ENCODE measurements around the gene MRPL4. TPM values are rescaled to one million over a fixed set of nuclear protein-coding genes. Genes with fewer than 3 reads are reported as not detected.

MRPL4 gene
- total RNA-seq, 1 experiment from 2014 or later, result 218 TPM

DNA sequence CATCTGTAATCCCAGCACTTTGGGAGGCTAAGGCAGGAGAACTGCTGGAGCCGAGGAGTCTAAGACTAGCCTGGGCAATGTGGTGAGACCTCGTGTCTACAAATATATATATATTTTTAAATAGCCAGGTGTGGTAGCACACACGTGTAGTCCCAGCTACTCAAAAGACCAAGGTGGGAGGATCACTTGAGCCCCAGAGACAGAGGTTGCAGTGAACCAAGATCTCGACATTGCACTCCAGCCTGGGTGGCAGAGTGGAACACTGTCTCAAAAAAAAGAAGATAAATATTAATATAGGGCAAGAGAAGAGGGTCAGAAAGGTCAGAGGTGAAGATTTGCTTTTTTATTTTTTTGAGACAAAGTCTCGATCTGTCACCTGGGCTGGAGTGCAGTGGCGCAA is 5.5 kb upstream of the MRPL4 start:
- Histone ChIP-seq H3K36me3 (no peaks in the 10 kb centered on the region), H3K9me3 (no peaks in the 10 kb centered on the region), H3K4me3 (no peak overlapping the region), H3K27me3 (no peaks in the 10 kb centered on the region)
- no peak for DNase-seq

GRCh38 chr19:10252707-10253106 is 693 bp downstream of the MRPL4 start:
- Histone ChIP-seq H3K27me3 (no peaks in the 10 kb centered on the region), H3K9me3 (0 out of 2 replicates have a peak, but pooled peaks cover 2% of the 10 kb centered on the region), H3K36me3 (peaks cover 53% of the 10 kb centered on the region), H3K4me3 (peak overlapping the region; percentile 97)
- no peak for DNase-seq

DNA sequence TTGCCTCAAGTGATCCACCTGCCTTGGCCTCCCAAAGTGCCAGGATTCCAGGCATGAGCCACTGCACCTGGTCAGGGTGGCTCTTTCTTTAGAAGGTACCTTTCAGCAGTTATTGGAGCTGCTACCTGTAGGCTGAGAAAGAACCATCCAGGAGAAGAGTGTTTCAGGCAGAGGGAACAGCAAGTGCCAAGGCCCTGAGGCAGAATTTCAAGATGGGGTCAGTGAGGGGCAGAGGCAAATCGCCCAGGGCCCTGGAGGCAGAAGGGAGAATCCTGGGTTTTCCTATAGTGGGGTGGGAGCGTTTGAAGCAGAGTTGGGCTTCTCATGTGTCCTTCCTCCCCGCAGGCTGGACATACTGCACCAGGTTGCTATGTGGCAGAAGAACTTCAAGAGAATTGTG is 2.2 kb downstream of the MRPL4 start:
- no peaks in the 10 kb centered on the region for H3K27me3 ChIP-seq
- peaks cover 67% of the 10 kb centered on the region for H3K36me3 ChIP-seq
- DNase-seq, result no peak
- H3K9me3 ChIP-seq, result 0 out of 2 replicates have a peak, but pooled peaks cover 2% of the 10 kb centered on the region
- H3K4me3 ChIP-seq, result no peak overlapping the region

DNA sequence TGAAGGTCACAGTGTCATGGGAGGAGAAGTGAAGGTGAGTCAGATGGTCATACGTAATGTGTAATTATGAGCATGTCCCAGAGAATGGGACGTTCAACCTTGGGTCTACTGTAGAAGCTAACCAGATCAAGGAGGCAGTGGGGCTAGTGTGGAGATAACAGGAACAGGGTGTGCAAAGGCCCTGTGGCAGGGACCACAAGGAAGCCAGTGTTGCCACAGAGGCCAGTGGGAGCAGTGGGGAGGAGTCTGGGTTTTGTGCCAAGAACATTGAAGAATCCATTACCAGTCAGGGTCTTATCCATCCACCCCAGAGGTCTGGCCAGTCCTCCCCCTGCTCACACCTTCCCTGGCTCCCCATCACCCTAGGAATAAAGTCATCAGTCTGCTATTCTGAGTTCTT is 3.3 kb downstream of the MRPL4 start:
- Histone ChIP-seq H3K9me3 (0 out of 2 replicates have a peak, but pooled peaks cover 2% of the 10 kb centered on the region), H3K27me3 (no peaks in the 10 kb centered on the region), H3K4me3 (no peak overlapping the region), H3K36me3 (peaks cover 68% of the 10 kb centered on the region)
- no peak for DNase-seq

DNA sequence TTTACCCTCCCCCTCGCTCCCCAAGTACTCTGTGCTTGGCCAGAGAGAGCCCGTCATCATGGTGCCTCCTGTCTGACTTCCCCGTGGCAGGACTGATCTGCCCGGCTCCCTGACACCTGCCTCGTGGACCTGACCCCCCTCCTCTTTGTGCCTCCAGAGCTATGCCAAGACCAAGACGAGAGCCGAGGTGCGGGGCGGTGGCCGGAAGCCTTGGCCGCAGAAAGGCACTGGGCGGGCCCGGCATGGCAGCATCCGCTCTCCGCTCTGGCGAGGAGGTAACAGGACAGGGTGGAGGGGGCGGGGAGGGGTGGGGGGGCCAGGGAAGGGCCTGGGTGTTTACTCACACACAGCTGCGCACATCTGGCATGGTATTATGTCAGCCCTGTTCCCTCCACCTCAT is 4.5 kb downstream of the MRPL4 start:
- no peak for DNase-seq
- Histone ChIP-seq H3K27me3 (no peaks in the 10 kb centered on the region), H3K9me3 (0 out of 2 replicates have a peak, but pooled peaks cover 2% of the 10 kb centered on the region), H3K4me3 (no peak overlapping the region), H3K36me3 (peaks cover 68% of the 10 kb centered on the region)

DNA sequence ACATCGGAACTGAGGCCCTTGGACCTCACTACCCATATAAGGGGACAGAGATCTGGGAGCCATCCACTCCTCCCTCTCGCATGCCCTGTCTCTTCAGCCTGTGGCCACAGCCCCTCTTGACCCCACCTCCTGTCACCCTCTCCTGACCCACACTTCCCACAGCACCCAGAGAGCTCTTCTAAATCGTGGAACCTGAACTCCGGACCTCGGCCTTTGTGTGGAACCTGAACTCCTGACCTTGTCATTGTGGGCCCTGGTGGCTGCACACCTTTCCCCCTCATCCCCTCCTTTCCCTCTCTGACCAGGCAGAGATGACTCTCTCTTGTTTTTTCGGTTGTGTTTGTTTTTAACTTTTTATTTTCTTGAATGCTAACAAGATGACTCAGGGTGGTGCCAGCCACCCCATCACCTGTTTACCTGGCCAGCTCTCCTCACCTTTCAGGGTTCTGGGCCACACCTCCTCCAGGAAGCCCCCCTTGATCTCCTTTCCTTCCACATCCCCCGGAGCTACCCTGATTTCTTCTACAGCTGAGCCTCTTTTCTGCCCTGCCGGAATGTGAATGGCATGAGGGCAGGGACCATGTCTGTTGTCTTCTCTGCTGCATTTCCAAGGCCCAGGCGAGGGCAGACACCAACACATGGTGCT is 5.1 kb downstream of the MRPL4 start:
- Histone ChIP-seq H3K27me3 (no peaks in the 10 kb centered on the region), H3K36me3 (peaks cover 65% of the 10 kb centered on the region), H3K4me3 (no peak overlapping the region), H3K9me3 (0 out of 2 replicates have a peak, but pooled peaks cover 2% of the 10 kb centered on the region)
- DNase-seq, result no peak

DNA sequence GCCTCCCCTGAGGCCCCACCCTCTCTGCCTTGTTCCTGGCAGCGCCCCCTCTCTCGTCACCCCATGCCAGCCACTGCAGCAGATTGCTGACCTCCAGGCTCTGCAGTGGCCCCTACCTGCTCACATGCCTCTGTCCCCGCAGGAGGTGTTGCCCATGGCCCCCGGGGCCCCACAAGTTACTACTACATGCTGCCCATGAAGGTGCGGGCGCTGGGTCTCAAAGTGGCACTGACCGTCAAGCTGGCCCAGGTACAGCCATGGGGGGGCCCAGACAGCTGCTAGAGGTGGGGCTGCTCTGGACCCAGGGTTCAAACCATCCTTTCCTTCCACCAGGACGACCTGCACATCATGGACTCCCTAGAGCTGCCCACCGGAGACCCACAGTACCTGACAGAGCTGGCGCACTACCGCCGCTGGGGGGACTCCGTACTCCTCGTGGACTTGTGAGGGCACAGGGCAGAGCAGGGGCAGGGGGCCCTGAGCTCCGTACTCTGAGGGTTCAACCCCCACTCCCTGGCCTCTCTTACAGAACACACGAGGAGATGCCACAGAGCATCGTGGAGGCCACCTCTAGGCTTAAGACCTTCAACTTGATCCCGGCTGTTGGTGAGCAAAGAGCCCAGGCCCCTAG is 6.2 kb downstream of the MRPL4 start:
- Histone ChIP-seq H3K27me3 (no peaks in the 10 kb centered on the region), H3K4me3 (no peak overlapping the region), H3K9me3 (no peaks in the 10 kb centered on the region), H3K36me3 (peaks cover 55% of the 10 kb centered on the region)
- DNase-seq, result no peak

DNA sequence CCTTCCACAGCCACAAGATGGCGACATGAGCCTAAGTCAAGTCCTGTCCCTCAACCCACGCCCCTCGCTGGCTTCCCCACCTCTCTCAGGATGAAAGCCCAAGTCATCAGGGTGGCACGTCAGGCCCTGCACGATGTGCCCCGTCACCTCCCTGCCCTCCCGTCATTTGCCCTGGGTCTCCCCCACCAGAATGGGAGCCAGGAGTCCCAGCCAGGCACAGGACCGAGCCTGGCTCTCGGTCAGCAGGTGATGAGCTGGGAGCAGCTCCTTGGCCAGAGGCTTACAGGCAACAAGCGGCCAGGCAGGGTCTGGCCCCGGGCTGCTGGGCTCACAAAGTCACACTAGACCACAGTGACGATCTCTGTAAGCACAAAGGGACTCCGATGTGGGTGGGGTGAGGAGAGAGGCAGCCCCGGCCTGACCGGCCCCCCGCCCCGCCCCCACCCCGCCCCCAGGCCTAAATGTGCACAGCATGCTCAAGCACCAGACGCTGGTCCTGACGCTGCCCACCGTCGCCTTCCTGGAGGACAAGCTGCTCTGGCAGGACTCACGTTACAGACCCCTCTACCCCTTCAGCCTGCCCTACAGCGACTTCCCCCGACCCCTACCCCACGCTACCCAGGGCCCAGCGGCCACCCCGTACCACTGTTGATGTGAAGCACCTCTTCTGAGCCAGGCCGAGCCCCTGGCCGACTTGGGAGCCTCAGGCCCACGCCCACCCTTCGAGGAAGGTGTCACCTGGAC is 7.3 kb downstream of the MRPL4 start:
- DNase-seq, result peak; percentile 86
- H3K36me3 ChIP-seq, result peaks cover 45% of the 10 kb centered on the region
- H3K9me3 ChIP-seq, result no peaks in the 10 kb centered on the region
- no peaks in the 10 kb centered on the region for H3K27me3 ChIP-seq
- H3K4me3 ChIP-seq, result no peak overlapping the region

DNA sequence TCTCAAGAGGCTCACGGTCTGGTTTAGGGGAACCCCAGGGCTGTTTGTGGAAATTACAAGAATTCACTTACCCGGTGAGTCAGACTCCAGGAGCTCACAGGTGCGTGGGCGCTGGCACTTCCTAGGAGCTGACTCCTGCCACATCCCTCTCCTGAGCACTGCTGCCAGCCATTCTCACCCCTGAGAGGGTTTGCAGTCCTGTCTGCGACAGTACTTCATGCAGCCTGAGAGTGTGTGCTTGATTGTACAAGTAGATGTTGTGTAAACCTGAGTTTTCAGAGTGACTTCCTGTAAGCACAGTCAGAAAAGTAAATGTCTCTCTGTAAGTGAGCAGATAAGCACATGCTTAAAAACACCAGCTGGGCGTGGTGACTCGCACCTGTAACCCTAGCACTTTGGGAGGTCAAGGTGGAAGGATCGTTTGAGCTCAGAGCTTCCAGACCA is 8.1 kb downstream of the MRPL4 start:
- Histone ChIP-seq H3K9me3 (no peaks in the 10 kb centered on the region), H3K27me3 (no peaks in the 10 kb centered on the region), H3K4me3 (no peak overlapping the region), H3K36me3 (peaks cover 37% of the 10 kb centered on the region)
- DNase-seq, result no peak

GRCh38 chr19:10262771-10263170 is 10.8 kb downstream of the MRPL4 start:
- H3K36me3 ChIP-seq, result peaks cover 15% of the 10 kb centered on the region
- H3K9me3 ChIP-seq, result no peaks in the 10 kb centered on the region
- no peak for DNase-seq
- no peak overlapping the region for H3K4me3 ChIP-seq
- no peaks in the 10 kb centered on the region for H3K27me3 ChIP-seq

GRCh38 chr19:10266706-10267105 is 14.7 kb downstream of the MRPL4 start:
- no peaks in the 10 kb centered on the region for H3K9me3 ChIP-seq
- DNase-seq, result no peak
- H3K27me3 ChIP-seq, result no peaks in the 10 kb centered on the region
- no peak overlapping the region for H3K4me3 ChIP-seq
- no peaks in the 10 kb centered on the region for H3K36me3 ChIP-seq

GRCh38 chr19:10268071-10268470 is 16.1 kb downstream of the MRPL4 start:
- H3K27me3 ChIP-seq, result no peaks in the 10 kb centered on the region
- H3K9me3 ChIP-seq, result no peaks in the 10 kb centered on the region
- no peaks in the 10 kb centered on the region for H3K36me3 ChIP-seq
- H3K4me3 ChIP-seq, result no peak overlapping the region
- DNase-seq, result no peak

GRCh38 chr19:10269333-10270179 is 17.5 kb downstream of the MRPL4 start:
- peak; percentile 85 for DNase-seq
- H3K4me3 ChIP-seq, result 0 out of 2 replicates have a peak overlapping the region, but pooled peaks have one; percentile 7
- H3K9me3 ChIP-seq, result no peaks in the 10 kb centered on the region
- H3K27me3 ChIP-seq, result no peaks in the 10 kb centered on the region
- H3K36me3 ChIP-seq, result no peaks in the 10 kb centered on the region

DNA sequence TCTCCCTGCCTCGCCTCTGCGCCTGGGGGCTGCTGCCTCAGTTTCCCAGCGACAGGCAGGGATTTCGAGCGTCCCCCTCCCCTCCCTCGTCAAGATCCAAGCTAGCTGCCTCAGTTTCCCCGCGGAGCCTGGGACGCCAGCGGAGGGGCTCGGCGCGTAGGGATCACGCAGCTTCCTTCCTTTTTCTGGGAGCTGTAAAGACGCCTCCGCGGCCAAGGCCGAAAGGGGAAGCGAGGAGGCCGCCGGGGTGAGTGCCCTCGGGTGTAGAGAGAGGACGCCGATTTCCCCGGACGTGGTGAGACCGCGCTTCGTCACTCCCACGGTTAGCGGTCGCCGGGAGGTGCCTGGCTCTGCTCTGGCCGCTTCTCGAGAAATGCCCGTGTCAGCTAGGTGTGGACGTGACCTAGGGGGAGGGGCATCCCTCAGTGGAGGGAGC is 18.2 kb downstream of the MRPL4 start:
- Histone ChIP-seq H3K36me3 (no peaks in the 10 kb centered on the region), H3K27me3 (no peaks in the 10 kb centered on the region), H3K9me3 (no peaks in the 10 kb centered on the region), H3K4me3 (peak overlapping the region; percentile 25; the same call in 1 of the 2 replicates)
- DNase-seq, result no peak

DNA sequence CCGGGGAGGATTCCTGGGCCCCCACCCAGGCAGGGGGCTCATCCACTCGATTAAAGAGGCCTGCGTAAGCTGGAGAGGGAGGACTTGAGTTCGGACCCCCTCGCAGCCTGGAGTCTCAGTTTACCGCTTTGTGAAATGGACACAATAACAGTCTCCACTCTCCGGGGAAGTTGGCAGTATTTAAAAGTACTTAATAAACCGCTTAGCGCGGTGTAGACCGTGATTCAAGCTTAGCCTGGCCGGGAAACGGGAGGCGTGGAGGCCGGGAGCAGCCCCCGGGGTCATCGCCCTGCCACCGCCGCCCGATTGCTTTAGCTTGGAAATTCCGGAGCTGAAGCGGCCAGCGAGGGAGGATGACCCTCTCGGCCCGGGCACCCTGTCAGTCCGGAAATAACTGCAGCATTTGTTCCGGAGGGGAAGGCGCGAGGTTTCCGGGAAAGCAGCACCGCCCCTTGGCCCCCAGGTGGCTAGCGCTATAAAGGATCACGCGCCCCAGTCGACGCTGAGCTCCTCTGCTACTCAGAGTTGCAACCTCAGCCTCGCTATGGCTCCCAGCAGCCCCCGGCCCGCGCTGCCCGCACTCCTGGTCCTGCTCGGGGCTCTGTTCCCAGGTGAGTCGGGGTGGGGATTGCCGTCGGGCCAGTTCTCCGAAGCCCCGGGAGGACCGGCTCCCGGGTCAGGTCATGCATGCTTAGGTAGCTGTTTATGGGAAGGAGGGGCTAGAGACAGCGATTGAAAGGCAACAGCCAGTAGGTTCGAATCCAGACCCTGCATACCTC is 18.8 kb downstream of the MRPL4 start, which contains the start of gene ICAM1:
TSS of gene ICAM1 (plus strand) at position 505 of the 779 bp plus-strand sequence. CDS start at position 545, 40 bp downstream.
- H3K9me3 ChIP-seq, result no peaks in the 10 kb centered on the region
- no peaks in the 10 kb centered on the region for H3K36me3 ChIP-seq
- H3K4me3 ChIP-seq, result peak within 1 kb of the TSS; percentile 25
- DNase-seq, result peak; percentile 68
- no peaks in the 10 kb centered on the region for H3K27me3 ChIP-seq
